ENCODE data around the gene PDK2.

The PDK2 gene

GRCh38 chr17:50136096-50136687, 41.0 kb downstream of the PDK2 start:
- no peak for DNase-seq (ENCODE audit: low read depth)

GRCh38 chr17:50137042-50137441, 41.9 kb downstream of the PDK2 start:
- no peak for DNase-seq (ENCODE audit: low read depth)

- DNase-seq (ENCODE audit: low read depth), result no peak
Observed at GRCh38 chr17:50139185-50139783, 44.1 kb downstream of the PDK2 start.

GRCh38 chr17:50139950-50140885, 45.1 kb downstream of the PDK2 start:
- peak; percentile 68 for DNase-seq (ENCODE audit: low read depth)

GRCh38 chr17:50141026-50141744, 46.0 kb downstream of the PDK2 start:
- DNase-seq (ENCODE audit: low read depth), result no peak

- no peak for DNase-seq (ENCODE audit: low read depth)
Observed at GRCh38 chr17:50141745-50142110, 46.6 kb downstream of the PDK2 start.

- DNase-seq (ENCODE audit: low read depth), result no peak
Observed at GRCh38 chr17:50143461-50144176, 48.5 kb downstream of the PDK2 start.

- DNase-seq (ENCODE audit: low read depth), result no peak
Observed at GRCh38 chr17:50144355-50144754, 49.2 kb downstream of the PDK2 start.

- no peak for DNase-seq (ENCODE audit: low read depth)
Observed at GRCh38 chr17:50144845-50145531, 49.8 kb downstream of the PDK2 start.

- no peak for DNase-seq (ENCODE audit: low read depth)
Observed at GRCh38 chr17:50145532-50146229, 50.5 kb downstream of the PDK2 start.

- DNase-seq (ENCODE audit: low read depth), result no peak
Observed at GRCh38 chr17:50146230-50146926, 51.2 kb downstream of the PDK2 start.

GRCh38 chr17:50146927-50147665, 51.9 kb downstream of the PDK2 start:
- DNase-seq (ENCODE audit: low read depth), result no peak

GRCh38 chr17:50147841-50148225, 52.7 kb downstream of the PDK2 start:
- DNase-seq (ENCODE audit: low read depth), result no peak

GRCh38 chr17:50148226-50149090, 53.3 kb downstream of the PDK2 start:
- DNase-seq (ENCODE audit: low read depth), result peak; percentile 60

- DNase-seq (ENCODE audit: low read depth), result no peak
Observed at GRCh38 chr17:50149091-50149416, 53.9 kb downstream of the PDK2 start.

GRCh38 chr17:50149417-50150353, 54.5 kb downstream of the PDK2 start:
- DNase-seq (ENCODE audit: low read depth), result no peak

- DNase-seq (ENCODE audit: low read depth), result no peak
Observed at GRCh38 chr17:50150354-50151040, 55.3 kb downstream of the PDK2 start, which contains the start of gene PPP1R9B. TSS of gene PPP1R9B (minus strand) at chr17:50150677. CDS start at chr17:50150513, 164 bp downstream.
